ENCODE measurements around the gene BBS9. TPM values are rescaled to one million over a fixed set of nuclear protein-coding genes. Genes with fewer than 3 reads are reported as not detected.
"Not testable (repeated sequence)": the region's sequence is repeated elsewhere in the genome, so short reads cannot be mapped to it uniquely, and the experiment has no call there.

Gene BBS9
- total RNA-seq, 1 experiment from 2014 or later: 26.4 TPM

GRCh38 chr7:33477719-33478480, 348.5 kb downstream of the BBS9 start:
- H3K9ac ChIP-seq (ENCODE audit: extremely low read depth, insufficient read length, low read length): no peak overlapping the region
- no peak overlapping the region for H3K14ac ChIP-seq (ENCODE audit: insufficient read depth, low read length)
- H3K4me1 ChIP-seq (ENCODE audit: insufficient read depth, low read length): no peaks in the 10 kb centered on the region
- no peak overlapping the region for H3K4ac ChIP-seq (ENCODE audit: low read depth, low read length)
- no peak overlapping the region for H3K18ac ChIP-seq (ENCODE audit: insufficient read length, low read depth, low read length)
- H2AK5ac ChIP-seq (ENCODE audit: insufficient read length, low read length): no peak overlapping the region
- H2BK20ac ChIP-seq (ENCODE audit: low read depth, low read length, poor library complexity, severe bottlenecking): no peak overlapping the region
- H3K23me2 ChIP-seq (ENCODE audit: insufficient read length, low read depth, low read length, poor library complexity, severe bottlenecking): no peaks in the 10 kb centered on the region
- no peak overlapping the region for H3T11ph ChIP-seq (ENCODE audit: low read length)
- no peak for DNase-seq
- H3K56ac ChIP-seq (ENCODE audit: insufficient read length, low read depth, low read length): no peak overlapping the region
- no peak overlapping the region for H3K27ac ChIP-seq (ENCODE audit: insufficient read length, low read depth, low read length)
- H3K4me2 ChIP-seq (ENCODE audit: insufficient read depth, insufficient read length, low read length): no peak overlapping the region
- peaks cover 6 to 8% of the 10 kb centered on the region in 2 experiments for H3K4me1 Mint-ChIP-seq
- no peak overlapping the region for H4K5ac ChIP-seq (ENCODE audit: insufficient read length, low read depth, low read length)
- no CpG with 5 or more reads among the region's 1 CpG for WGBS (ENCODE audit: extremely low coverage, insufficient read length, low lambda C conversion rate)
- H3K36me3 Mint-ChIP-seq (ENCODE audit: insufficient read depth in 1 of 3, low read depth in 3 of 3): no peaks in the 10 kb centered on the region; a peak in 1 of 7 replicates
- no peak overlapping the region for H3K23ac ChIP-seq (ENCODE audit: insufficient read length, low read depth, low read length)
- no peak overlapping the region for H2AFZ ChIP-seq (ENCODE audit: low read length)
- no peaks in the 10 kb centered on the region; the same call in 1 of the 2 replicates for H3K79me2 ChIP-seq (ENCODE audit: insufficient read depth, low read length)
- H2BK12ac ChIP-seq (ENCODE audit: insufficient read length, low read depth, low read length): no peak overlapping the region
- no peak overlapping the region for H4K91ac ChIP-seq (ENCODE audit: insufficient read length, low read depth, low read length)
- no peak for TF ChIP-seq CTCF (conservative IDR thresholded peaks at IDR 0.05)
- H2BK15ac ChIP-seq (ENCODE audit: low read depth, low read length): no peak overlapping the region
- no peaks in the 10 kb centered on the region for H3K79me1 ChIP-seq (ENCODE audit: insufficient read depth, low read depth, low read length, poor library complexity, severe bottlenecking)
- no peaks in the 10 kb centered on the region for H3K27me3 ChIP-seq (ENCODE audit: insufficient read depth, low read length)
- no peak overlapping the region for H2BK120ac ChIP-seq (ENCODE audit: low read depth, low read length, poor library complexity, severe bottlenecking)
- H4K8ac ChIP-seq (replicated peaks; ENCODE audit: insufficient read length, low read depth, low read length): no peak overlapping the region
- H3K4me3 Mint-ChIP-seq: no peak overlapping the region
- H3K9me3 Mint-ChIP-seq: peaks cover 4 to 8% of the 10 kb centered on the region in 2 experiments; a peak in 4 of 5 replicates
- H3K27me3 Mint-ChIP-seq (ENCODE audit: low read depth): no peaks in the 10 kb centered on the region
- no peaks in the 10 kb centered on the region for H3K9me3 ChIP-seq (ENCODE audit: control insufficient read depth, low read depth, low read length)
- no peak overlapping the region for H2BK5ac ChIP-seq (ENCODE audit: insufficient read length, low read length)
- no peak overlapping the region for H3K27ac Mint-ChIP-seq
- no peaks in the 10 kb centered on the region for H4K20me1 ChIP-seq (ENCODE audit: control insufficient read depth, insufficient read depth, insufficient read length)

GRCh38 chr7:33484476-33484875, 355.1 kb downstream of the BBS9 start:
- not testable (repeated sequence) for H2AK5ac ChIP-seq (ENCODE audit: insufficient read length, low read length); H4K8ac ChIP-seq (replicated peaks; ENCODE audit: insufficient read length, low read depth, low read length); H4K20me1 ChIP-seq (ENCODE audit: control insufficient read depth, insufficient read depth, insufficient read length); H3K27ac Mint-ChIP-seq; H2BK15ac ChIP-seq (ENCODE audit: low read depth, low read length); H3K4me3 Mint-ChIP-seq; H3K27me3 ChIP-seq (ENCODE audit: insufficient read depth, low read length); H3K23ac ChIP-seq (ENCODE audit: insufficient read length, low read depth, low read length); H3K79me2 ChIP-seq (ENCODE audit: insufficient read depth, low read length); H4K91ac ChIP-seq (ENCODE audit: insufficient read length, low read depth, low read length); H3K27me3 Mint-ChIP-seq (ENCODE audit: low read depth); H2BK12ac ChIP-seq (ENCODE audit: insufficient read length, low read depth, low read length); H4K5ac ChIP-seq (ENCODE audit: insufficient read length, low read depth, low read length); DNase-seq; H3K9ac ChIP-seq (ENCODE audit: extremely low read depth, insufficient read length, low read length); H2BK5ac ChIP-seq (ENCODE audit: insufficient read length, low read length); H3K36me3 Mint-ChIP-seq (ENCODE audit: insufficient read depth in 1 of 3, low read depth in 3 of 3); H3K56ac ChIP-seq (ENCODE audit: insufficient read length, low read depth, low read length); H3K27ac ChIP-seq (ENCODE audit: insufficient read length, low read depth, low read length); H3K9me3 Mint-ChIP-seq; H3T11ph ChIP-seq (ENCODE audit: low read length); H2AFZ ChIP-seq (ENCODE audit: low read length); H2BK120ac ChIP-seq (ENCODE audit: low read depth, low read length, poor library complexity, severe bottlenecking); H3K4me1 ChIP-seq (ENCODE audit: insufficient read depth, low read length); H3K4ac ChIP-seq (ENCODE audit: low read depth, low read length); H3K14ac ChIP-seq (ENCODE audit: insufficient read depth, low read length); H3K9me3 ChIP-seq (ENCODE audit: control insufficient read depth, low read depth, low read length); H3K23me2 ChIP-seq (ENCODE audit: insufficient read length, low read depth, low read length, poor library complexity, severe bottlenecking); H3K79me1 ChIP-seq (ENCODE audit: insufficient read depth, low read depth, low read length, poor library complexity, severe bottlenecking); H3K18ac ChIP-seq (ENCODE audit: insufficient read length, low read depth, low read length); H2BK20ac ChIP-seq (ENCODE audit: low read depth, low read length, poor library complexity, severe bottlenecking); H3K4me2 ChIP-seq (ENCODE audit: insufficient read depth, insufficient read length, low read length)
- peaks cover 6 to 14% of the 10 kb centered on the region in 2 experiments; a peak in 3 of 4 replicates for H3K4me1 Mint-ChIP-seq
- no CpG with 5 or more reads among the region's 1 CpG for WGBS (ENCODE audit: extremely low coverage, insufficient read length, low lambda C conversion rate)
